Neuronal stem cell (in vitro differentiated cells): ENCODE measurements around the gene KATNAL1.

Experiments
- DNase-seq: peaks from one replicate; pipeline ENCODE4 v3.0.0-alpha.2; 2013; ENCODE audit warnings: low spot score
- H2AFZ ChIP-seq: one replicate; pipeline ENCODE4 v1.6.1; 2013; ENCODE audit warnings: mild to moderate bottlenecking, low read length, inconsistent platforms
- H2AK5ac ChIP-seq: 2 replicates; pipeline ENCODE4 v1.6.1; 2013; ENCODE audit warnings: low read depth, mild to moderate bottlenecking, inconsistent platforms, low read length, moderate library complexity, mixed read lengths
- H2BK120ac ChIP-seq: 2 replicates; pipeline ENCODE4 v1.6.1; 2013; ENCODE audit warnings: low read depth, mild to moderate bottlenecking, inconsistent platforms, low read length, moderate library complexity, mixed read lengths
- H2BK12ac ChIP-seq: one replicate; pipeline ENCODE4 v1.6.1; 2013; ENCODE audit warnings: low read length, inconsistent platforms
- H2BK15ac ChIP-seq: 2 replicates; pipeline ENCODE4 v1.6.1; 2013; ENCODE audit warnings: mild to moderate bottlenecking, low read length, inconsistent platforms, mixed read lengths
- H2BK5ac ChIP-seq: one replicate; pipeline ENCODE4 v1.6.1; 2013; ENCODE audit warnings: inconsistent platforms, mild to moderate bottlenecking, low read length, moderate library complexity
- H3K14ac ChIP-seq: one replicate; pipeline ENCODE4 v1.6.1; 2013; ENCODE audit warnings: low read length, inconsistent platforms
- H3K18ac ChIP-seq: 2 replicates; pipeline ENCODE4 v1.6.1; 2013; ENCODE audit warnings: low read length, inconsistent platforms
- H3K23ac ChIP-seq: 2 replicates; pipeline ENCODE4 v1.6.1; 2013; ENCODE audit warnings: low read depth, mild to moderate bottlenecking, mixed read lengths, low read length, inconsistent platforms; ENCODE audit not compliant: poor library complexity
- H3K27ac ChIP-seq: replicated peaks from 3 replicates; pipeline ENCODE4 v1.5.1; 2013; ENCODE audit warnings: low read length, inconsistent platforms
- H3K27me3 ChIP-seq, 3 experiments: 2 replicates each; pipeline ENCODE4 v1.6.1; 2013; ENCODE audit warnings: low read length in 3 of 3, mild to moderate bottlenecking in 2 of 3, inconsistent platforms in 1 of 3, low read depth in 1 of 3, mixed read lengths in 1 of 3, moderate library complexity in 1 of 3; ENCODE audit not compliant: control insufficient read depth in 3 of 3, insufficient read depth in 3 of 3
- H3K36me3 ChIP-seq, 2 donors: replicated peaks in 1 of 2; 2 replicates each; pipeline ENCODE4 v1.6.1; 2013; ENCODE audit warnings: low read length in 2 of 2; ENCODE audit not compliant: control insufficient read depth in 2 of 2, insufficient read depth in 2 of 2
- H3K4ac ChIP-seq: 2 replicates; pipeline ENCODE4 v1.6.1; 2013; ENCODE audit warnings: inconsistent platforms, mild to moderate bottlenecking, low read length, moderate library complexity
- H3K4me1 ChIP-seq, 2 donors: 1 replicate in 1 of 2; 2 replicates in 1 of 2; pipeline ENCODE4 v1.6.1; 2013; ENCODE audit warnings: low read length in 2 of 2, low read depth in 1 of 2; ENCODE audit not compliant: control insufficient read depth in 2 of 2, insufficient read depth in 1 of 2
- H3K4me2 ChIP-seq: one replicate; pipeline ENCODE4 v1.6.1; 2013; ENCODE audit warnings: mild to moderate bottlenecking, low read length, inconsistent platforms; ENCODE audit not compliant: insufficient read depth, poor library complexity, severe bottlenecking
- H3K4me3 ChIP-seq, 2 donors: 2 replicates each; pipeline ENCODE4 v1.5.1; 2013; ENCODE audit warnings: low read length in 2 of 2, mild to moderate bottlenecking in 2 of 2, inconsistent platforms in 1 of 2, moderate library complexity in 1 of 2
- H3K79me1 ChIP-seq: one replicate; pipeline ENCODE4 v1.6.1; 2013; ENCODE audit warnings: low read depth, mild to moderate bottlenecking, inconsistent platforms, low read length, moderate library complexity
- H3K9ac ChIP-seq: one replicate; pipeline ENCODE4 v1.6.1; 2013; ENCODE audit warnings: mild to moderate bottlenecking, low read depth, low read length, inconsistent platforms; ENCODE audit not compliant: poor library complexity
- H3K9me3 ChIP-seq, 2 donors: replicated peaks in 1 of 2; 2 replicates each; pipeline versions ENCODE3 to v1.6.1; 2013; ENCODE audit warnings: low read length in 2 of 2, mild to moderate bottlenecking in 2 of 2, inconsistent platforms in 1 of 2, low read depth in 1 of 2, mixed read lengths in 1 of 2, moderate library complexity in 1 of 2; ENCODE audit not compliant: control insufficient read depth in 2 of 2, insufficient read depth in 1 of 2
- H4K8ac ChIP-seq: one replicate; pipeline ENCODE4 v1.6.1; 2013; ENCODE audit warnings: low read depth, mild to moderate bottlenecking, inconsistent platforms, low read length, moderate library complexity
- H4K91ac ChIP-seq: one replicate; pipeline ENCODE4 v1.6.1; 2013; ENCODE audit warnings: low read length, low read depth, mild to moderate bottlenecking, inconsistent platforms; ENCODE audit not compliant: poor library complexity
- WGBS, 2 donors: extraction: QIAGEN DNeasy Blood & Tissue Kit; methylation state at CpG; one replicate each; pipeline ENCODE4 v1.1.7; 2013; ENCODE audit warnings: missing lambda C conversion rate in 2 of 2, mixed read lengths in 1 of 2; ENCODE audit not compliant: insufficient read length in 2 of 2, insufficient replicate concordance in 1 of 2; ENCODE audit errors: extremely low coverage in 2 of 2; 5-methylcytosine and 5-hydroxymethylcytosine counted together

The KATNAL1 gene

DNA sequence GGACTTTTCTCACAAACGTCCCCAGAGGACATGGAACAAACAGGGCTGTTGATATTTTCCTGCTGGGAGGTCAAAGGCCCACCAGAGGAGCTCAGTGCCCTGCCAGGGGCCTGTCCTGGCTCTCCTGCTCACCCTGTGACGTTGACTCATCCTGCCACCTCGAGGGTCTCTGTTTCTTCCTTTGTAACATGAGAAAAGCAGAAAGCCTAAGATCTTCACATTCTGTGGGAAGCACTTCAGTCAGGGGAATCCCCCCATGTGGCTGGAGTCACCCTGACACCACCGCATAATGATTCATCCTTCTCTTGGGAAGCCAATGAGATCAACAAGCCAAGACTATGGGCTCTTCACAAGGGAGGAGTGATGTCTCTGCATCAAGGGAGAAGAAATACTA is 147.9 kb downstream of the KATNAL1 start:
- H3K18ac ChIP-seq = no peak overlapping the region
- no peak overlapping the region for H2BK120ac ChIP-seq
- no peak overlapping the region for H2BK15ac ChIP-seq
- no peak overlapping the region for H3K9ac ChIP-seq
- no peak overlapping the region for H2AK5ac ChIP-seq
- peaks cover 0 to 4% of the 10 kb centered on the region in 2 donors for H3K4me1 ChIP-seq
- no peak overlapping the region for H3K4me2 ChIP-seq
- no peak overlapping the region for H2BK5ac ChIP-seq
- no peaks in the 10 kb centered on the region for H3K27me3 ChIP-seq
- H3K79me1 ChIP-seq = no peaks in the 10 kb centered on the region
- H3K4ac ChIP-seq = no peak overlapping the region
- H3K9me3 ChIP-seq = peaks cover 0 to 2% of the 10 kb centered on the region in 2 donors
- no peaks in the 10 kb centered on the region for H3K36me3 ChIP-seq
- no peak overlapping the region for H3K4me3 ChIP-seq
- no peak overlapping the region for H4K91ac ChIP-seq
- no peak overlapping the region for H3K27ac ChIP-seq
- no peak for DNase-seq
- no peak overlapping the region for H3K14ac ChIP-seq
- no peak overlapping the region for H2BK12ac ChIP-seq
- WGBS, 2 donors = no CpG with 5 or more reads among the region's 4 CpGs
- no peak overlapping the region for H3K23ac ChIP-seq
- no peak overlapping the region for H2AFZ ChIP-seq
- H4K8ac ChIP-seq = no peak overlapping the region

DNA sequence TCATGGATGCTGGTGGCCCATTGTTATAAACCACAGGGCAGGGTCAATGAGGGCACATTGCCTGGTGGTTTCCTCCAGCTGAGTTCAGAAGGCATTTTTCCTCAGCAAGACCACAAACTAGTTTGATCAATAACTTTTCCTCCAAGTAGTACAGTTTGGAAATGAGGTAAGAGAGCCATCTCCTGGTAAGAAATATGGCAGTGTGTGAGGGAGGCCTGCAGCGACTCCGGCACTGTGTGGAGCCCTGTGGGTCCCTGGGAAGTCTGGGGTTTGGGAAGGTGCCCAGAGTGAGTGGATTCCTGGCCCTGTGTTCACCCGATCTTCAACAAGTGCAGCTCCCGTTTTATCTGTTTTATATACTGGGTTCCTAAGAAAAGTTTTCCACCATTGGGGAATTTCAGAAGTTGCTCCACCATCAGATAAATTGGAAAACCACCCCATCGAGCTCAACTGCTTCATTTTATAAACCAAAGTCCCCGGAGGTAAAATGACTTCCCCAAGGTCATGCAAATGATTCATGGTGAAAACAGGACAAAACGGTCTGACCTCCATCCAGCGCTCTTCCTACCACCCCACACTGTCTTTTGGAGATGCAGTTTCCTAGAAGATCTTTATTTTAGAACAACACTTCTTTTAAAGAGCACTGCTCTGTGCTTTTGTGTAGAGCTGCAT is 148.4 kb downstream of the KATNAL1 start:
- Histone ChIP-seq H3K9ac (no peak overlapping the region), H2BK120ac (no peak overlapping the region), H3K14ac (no peak overlapping the region), H2AFZ (no peak overlapping the region), H3K27me3 (no peaks in the 10 kb centered on the region), H2BK5ac (no peak overlapping the region), H3K4me2 (no peak overlapping the region), H3K36me3 (no peaks in the 10 kb centered on the region), H3K4me1 (peaks cover 0 to 4% of the 10 kb centered on the region in 2 donors), H2BK15ac (no peak overlapping the region), H4K8ac (no peak overlapping the region), H3K18ac (no peak overlapping the region), H2BK12ac (no peak overlapping the region), H2AK5ac (no peak overlapping the region), H3K79me1 (no peaks in the 10 kb centered on the region), H3K27ac (no peak overlapping the region), H3K4me3 (no peak overlapping the region), H4K91ac (no peak overlapping the region), H3K23ac (no peak overlapping the region), H3K9me3 (peaks cover 0 to 2% of the 10 kb centered on the region in 2 donors), H3K4ac (no peak overlapping the region)
- no peak for DNase-seq
- no CpG with 5 or more reads among the region's 8 CpGs for WGBS, 2 donors

DNA sequence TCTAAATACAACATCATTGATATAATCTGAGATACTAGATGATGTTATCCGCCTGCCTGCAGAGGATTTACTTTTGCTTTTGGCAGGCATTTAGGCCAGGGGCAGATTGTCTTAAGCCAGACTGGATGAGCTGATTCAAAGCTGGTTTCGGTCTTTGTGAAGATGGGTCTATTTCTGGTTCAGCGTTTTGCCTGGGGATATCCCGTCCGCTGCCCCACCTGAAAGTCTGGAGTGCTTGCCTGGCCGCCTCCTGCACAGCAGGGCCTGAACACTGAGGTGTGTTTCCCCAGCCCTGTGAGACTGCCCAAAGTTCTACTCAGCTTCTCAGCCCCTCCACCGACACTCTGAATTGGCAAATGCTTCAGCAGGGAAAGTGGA is 149.7 kb downstream of the KATNAL1 start:
- peaks cover 0 to under 1% (median 0%) of the 10 kb centered on the region in 3 experiments for H3K27me3 ChIP-seq
- WGBS, 2 donors = no CpG with 5 or more reads among the region's 7 CpGs

DNA sequence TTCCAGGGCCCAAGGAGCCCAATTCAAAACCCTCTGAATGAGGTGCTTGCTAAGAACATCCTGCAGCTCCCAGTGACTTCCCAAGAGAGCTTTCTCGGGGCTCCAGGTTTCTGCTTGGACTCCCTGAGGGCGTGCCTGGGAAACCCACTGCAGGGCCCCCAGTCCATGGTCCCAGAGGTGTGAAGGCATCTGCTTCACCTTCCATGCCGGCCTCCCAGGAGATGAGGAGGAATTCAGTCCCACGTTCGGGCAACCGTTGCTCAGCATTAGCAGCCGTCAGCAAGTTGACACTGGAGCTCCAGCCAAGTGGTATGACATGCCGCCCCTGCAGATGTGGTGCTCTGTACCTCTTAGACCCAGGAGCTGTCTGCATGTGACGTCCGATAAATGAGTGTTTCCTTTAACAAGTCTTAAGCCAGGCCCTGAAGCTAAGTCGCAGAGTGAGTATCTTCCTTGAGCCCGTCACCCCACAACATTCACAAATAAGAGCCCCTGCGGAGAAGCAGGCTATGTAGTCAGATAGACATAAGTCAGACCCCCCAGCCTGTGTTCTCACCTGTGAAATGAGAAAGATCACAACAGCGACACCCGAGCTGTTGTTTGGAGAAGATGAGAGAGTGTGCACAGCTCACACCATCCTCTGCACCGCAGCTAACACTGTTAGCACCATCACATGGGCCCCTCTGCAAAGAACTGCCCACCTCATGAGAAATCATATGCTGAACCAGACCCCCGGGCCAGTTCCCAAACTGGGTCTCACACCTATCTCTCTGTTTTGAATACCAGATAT is 150.3 kb downstream of the KATNAL1 start:
- Histone ChIP-seq H3K4me2 (no peak overlapping the region), H2BK12ac (no peak overlapping the region), H2BK5ac (no peak overlapping the region), H3K4ac (no peak overlapping the region), H2BK120ac (no peak overlapping the region), H2BK15ac (no peak overlapping the region), H3K18ac (no peak overlapping the region), H4K8ac (no peak overlapping the region), H3K23ac (no peak overlapping the region), H3K27ac (no peak overlapping the region), H3K9me3 (peaks cover 0 to 2% of the 10 kb centered on the region in 2 donors), H3K4me3 (no peak overlapping the region), H2AK5ac (no peak overlapping the region), H3K79me1 (no peaks in the 10 kb centered on the region), H3K4me1 (peaks cover 1 to 4% of the 10 kb centered on the region in 2 donors), H2AFZ (no peak overlapping the region), H3K9ac (peak overlapping the region; percentile 26), H4K91ac (no peak overlapping the region), H3K36me3 (no peaks in the 10 kb centered on the region), H3K27me3 (peaks cover 0 to 4% (median 0%) of the 10 kb centered on the region in 3 experiments), H3K14ac (no peak overlapping the region)
- WGBS, 2 donors = no CpG with 5 or more reads among the region's 17 CpGs
- no peak for DNase-seq

More for the DNA sequence above, 149.7 kb downstream of the KATNAL1 start:
- H2BK15ac ChIP-seq = no peak overlapping the region
- no peak overlapping the region for H3K9ac ChIP-seq
- H3K4ac ChIP-seq = no peak overlapping the region
- peaks cover 1 to 4% of the 10 kb centered on the region in 2 donors for H3K4me1 ChIP-seq
- H3K79me1 ChIP-seq = no peaks in the 10 kb centered on the region
- H4K8ac ChIP-seq = no peak overlapping the region
- H3K23ac ChIP-seq = no peak overlapping the region
- no peak overlapping the region for H3K4me2 ChIP-seq
- H3K36me3 ChIP-seq = no peaks in the 10 kb centered on the region
- H2AFZ ChIP-seq = no peak overlapping the region
- no peak overlapping the region for H2BK5ac ChIP-seq
- H2BK12ac ChIP-seq = no peak overlapping the region
- no peak for DNase-seq
- H3K27ac ChIP-seq = no peak overlapping the region
- H3K9me3 ChIP-seq = peaks cover 0 to 2% of the 10 kb centered on the region in 2 donors
- H4K91ac ChIP-seq = no peak overlapping the region
- H2BK120ac ChIP-seq = no peak overlapping the region
- no peak overlapping the region for H3K4me3 ChIP-seq
- H3K18ac ChIP-seq = no peak overlapping the region
- no peak overlapping the region for H3K14ac ChIP-seq
- no peak overlapping the region for H2AK5ac ChIP-seq
